IPS-18a (cell line): ENCODE measurements around the gene SCYGR5.
"Not testable (repeated sequence)": the region's sequence is repeated elsewhere in the genome, so short reads cannot be mapped to it uniquely, and the experiment has no call there.

ENCODE experiments used
- H3K27ac ChIP-seq: one replicate; pipeline ENCODE4 v1.5.1; 2013; ENCODE audit warnings: low read length
- H3K27me3 ChIP-seq: one replicate; pipeline ENCODE4 v1.6.1; 2013; ENCODE audit warnings: mild to moderate bottlenecking, low read length; ENCODE audit not compliant: control insufficient read depth, insufficient read depth
- H3K36me3 ChIP-seq: one replicate; pipeline ENCODE4 v1.6.1; 2013; ENCODE audit warnings: low read depth, low read length; ENCODE audit not compliant: control insufficient read depth
- H3K4me1 ChIP-seq: one replicate; pipeline ENCODE4 v1.6.1; 2013; ENCODE audit warnings: low read depth, low read length; ENCODE audit not compliant: control insufficient read depth
- H3K4me3 ChIP-seq: one replicate; pipeline ENCODE4 v1.5.1; 2013; ENCODE audit warnings: low read length
- H3K9ac ChIP-seq: one replicate; pipeline ENCODE4 v1.6.1; 2013; ENCODE audit warnings: mild to moderate bottlenecking, low read length, moderate library complexity
- H3K9me3 ChIP-seq: one replicate; pipeline ENCODE4 v1.6.1; 2013; ENCODE audit warnings: low read depth, low read length; ENCODE audit not compliant: control insufficient read depth

The SCYGR5 gene

DNA sequence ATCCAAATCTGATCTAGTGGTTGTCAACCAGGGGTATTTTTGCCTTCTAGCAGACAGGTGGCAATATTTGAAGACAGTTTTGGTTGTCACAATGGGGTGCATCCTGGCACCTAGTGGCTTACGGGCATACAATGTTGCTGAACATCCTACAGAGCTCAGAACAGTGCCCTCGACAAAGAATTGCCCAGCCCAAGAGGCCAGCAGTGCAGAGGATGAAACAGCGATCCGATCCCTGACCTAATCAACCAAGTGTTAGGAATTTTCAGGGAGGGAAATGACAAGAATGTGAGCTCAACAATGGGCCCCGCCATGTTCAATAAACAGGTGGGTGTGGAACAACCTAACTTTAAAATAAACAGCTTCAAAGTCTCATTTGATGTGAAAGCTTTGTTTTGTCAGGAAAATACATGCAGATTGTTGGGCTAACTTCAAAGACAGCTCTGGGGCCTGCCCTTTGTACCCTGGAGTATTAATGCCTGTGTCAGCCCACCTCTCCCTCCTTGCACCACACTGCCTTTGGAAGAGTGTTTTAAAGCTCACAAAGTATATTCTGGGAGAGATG lies 22.5 kb upstream of the SCYGR5 start:
- no peaks in the 10 kb centered on the region for H3K27me3 ChIP-seq
- no peaks in the 10 kb centered on the region for H3K4me1 ChIP-seq
- H3K9me3 ChIP-seq, result no peaks in the 10 kb centered on the region
- H3K27ac ChIP-seq, result no peak overlapping the region
- H3K4me3 ChIP-seq, result no peak overlapping the region
- no peaks in the 10 kb centered on the region for H3K36me3 ChIP-seq
- H3K9ac ChIP-seq, result no peak overlapping the region

DNA sequence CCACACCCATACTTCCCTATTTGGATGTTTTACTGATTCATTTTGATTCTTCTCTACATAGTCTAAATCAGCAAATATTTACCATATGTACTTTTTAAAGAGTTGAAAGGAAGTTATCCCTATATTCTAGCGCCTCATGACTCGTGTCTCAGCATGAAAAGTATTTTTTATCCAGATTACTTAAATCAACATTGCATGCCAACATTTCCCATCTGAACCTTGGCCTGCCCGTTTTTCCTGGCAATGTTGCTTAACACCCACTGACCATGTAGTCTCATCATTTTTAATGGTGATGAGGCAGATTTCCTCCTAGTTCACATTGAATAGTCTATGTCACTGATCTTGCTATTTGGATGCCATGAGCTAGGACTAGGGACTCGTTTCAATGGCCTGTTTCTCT lies 13.2 kb upstream of the SCYGR5 start:
- Histone ChIP-seq H3K4me3 (no peak overlapping the region), H3K4me1 (no peaks in the 10 kb centered on the region), H3K9ac (no peak overlapping the region), H3K27ac (no peak overlapping the region), H3K27me3 (no peaks in the 10 kb centered on the region), H3K9me3 (no peaks in the 10 kb centered on the region), H3K36me3 (no peaks in the 10 kb centered on the region)

DNA sequence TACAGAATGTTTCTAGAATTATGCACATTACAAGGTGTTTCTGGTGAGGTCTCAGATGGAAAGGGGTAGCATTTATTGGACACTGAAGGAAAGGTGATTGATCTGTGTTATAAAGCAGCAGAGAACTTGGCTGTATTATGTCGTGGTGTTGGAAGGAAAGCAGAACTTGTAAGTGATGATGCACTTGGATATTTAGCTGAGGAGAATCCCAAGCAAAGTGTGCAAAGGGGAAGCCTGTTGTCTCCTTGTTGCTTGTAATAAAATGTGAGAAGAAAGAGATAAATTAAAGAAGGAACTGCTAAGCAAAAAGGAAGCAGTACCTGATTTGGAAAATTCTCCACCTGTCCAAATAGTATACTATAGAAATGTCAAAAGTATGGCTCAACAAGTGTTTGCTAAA lies 12.2 kb upstream of the SCYGR5 start:
- Histone ChIP-seq H3K36me3 (no peaks in the 10 kb centered on the region), H3K4me3 (no peak overlapping the region), H3K9me3 (no peaks in the 10 kb centered on the region), H3K27me3 (no peaks in the 10 kb centered on the region), H3K4me1 (no peaks in the 10 kb centered on the region), H3K27ac (no peak overlapping the region), H3K9ac (no peak overlapping the region)

DNA sequence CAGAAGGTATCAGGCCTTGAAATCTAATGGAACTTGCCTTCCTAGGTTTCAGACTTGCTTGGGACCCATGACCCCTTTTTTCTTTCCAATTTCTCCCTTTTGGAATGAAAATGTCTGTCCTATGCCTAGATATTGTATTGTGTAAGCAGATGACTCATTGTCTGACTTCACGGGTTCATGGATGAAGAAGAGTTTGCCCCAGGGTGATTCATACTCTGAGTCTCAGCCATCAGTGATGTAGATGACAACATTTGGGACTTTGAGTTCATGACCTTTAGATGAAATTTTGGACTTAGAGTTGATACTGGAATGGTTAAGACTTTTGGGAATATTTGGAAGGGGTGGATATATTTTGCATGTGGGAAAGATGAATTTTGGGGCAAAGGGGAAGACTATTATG lies 11.2 kb upstream of the SCYGR5 start:
- no peak overlapping the region for H3K9ac ChIP-seq
- H3K27me3 ChIP-seq, result no peaks in the 10 kb centered on the region
- H3K4me1 ChIP-seq, result no peaks in the 10 kb centered on the region
- no peak overlapping the region for H3K4me3 ChIP-seq
- H3K9me3 ChIP-seq, result no peaks in the 10 kb centered on the region
- H3K36me3 ChIP-seq, result no peaks in the 10 kb centered on the region
- no peak overlapping the region for H3K27ac ChIP-seq

DNA sequence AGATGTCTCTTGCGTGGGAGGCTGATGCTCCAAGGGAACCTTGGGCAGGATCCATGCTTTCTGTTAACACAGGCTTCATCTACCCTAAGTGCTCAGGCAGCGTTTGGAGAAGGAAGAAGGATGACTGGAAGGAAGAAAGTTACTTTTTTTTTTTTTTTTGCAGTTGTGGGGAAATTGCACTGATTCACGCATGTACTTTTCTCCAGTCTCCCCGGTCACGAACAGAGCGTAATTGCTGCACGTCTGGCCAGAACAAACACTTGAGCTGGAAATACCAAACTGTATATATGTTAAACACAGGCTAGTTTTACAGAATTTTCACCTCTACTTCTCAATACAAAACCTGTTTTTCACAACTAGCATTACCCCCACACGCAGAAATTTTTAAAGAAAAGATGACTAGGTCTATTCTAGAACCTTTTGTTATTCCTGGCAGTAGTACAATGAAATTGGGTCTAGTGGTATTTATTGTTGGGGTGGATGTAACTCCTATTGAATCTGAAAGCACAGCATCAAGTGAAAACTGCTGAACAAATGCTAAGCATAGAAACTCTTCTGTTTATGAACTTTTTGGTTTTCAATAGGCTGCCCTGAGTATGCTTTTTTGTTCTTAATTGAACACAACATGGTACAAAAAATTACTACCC lies 9.3 kb upstream of the SCYGR5 start:
- no peaks in the 10 kb centered on the region for H3K9me3 ChIP-seq
- no peak overlapping the region for H3K9ac ChIP-seq
- no peaks in the 10 kb centered on the region for H3K36me3 ChIP-seq
- H3K27ac ChIP-seq, result no peak overlapping the region
- no peaks in the 10 kb centered on the region for H3K27me3 ChIP-seq
- peaks cover 10% of the 10 kb centered on the region for H3K4me1 ChIP-seq
- no peak overlapping the region for H3K4me3 ChIP-seq

DNA sequence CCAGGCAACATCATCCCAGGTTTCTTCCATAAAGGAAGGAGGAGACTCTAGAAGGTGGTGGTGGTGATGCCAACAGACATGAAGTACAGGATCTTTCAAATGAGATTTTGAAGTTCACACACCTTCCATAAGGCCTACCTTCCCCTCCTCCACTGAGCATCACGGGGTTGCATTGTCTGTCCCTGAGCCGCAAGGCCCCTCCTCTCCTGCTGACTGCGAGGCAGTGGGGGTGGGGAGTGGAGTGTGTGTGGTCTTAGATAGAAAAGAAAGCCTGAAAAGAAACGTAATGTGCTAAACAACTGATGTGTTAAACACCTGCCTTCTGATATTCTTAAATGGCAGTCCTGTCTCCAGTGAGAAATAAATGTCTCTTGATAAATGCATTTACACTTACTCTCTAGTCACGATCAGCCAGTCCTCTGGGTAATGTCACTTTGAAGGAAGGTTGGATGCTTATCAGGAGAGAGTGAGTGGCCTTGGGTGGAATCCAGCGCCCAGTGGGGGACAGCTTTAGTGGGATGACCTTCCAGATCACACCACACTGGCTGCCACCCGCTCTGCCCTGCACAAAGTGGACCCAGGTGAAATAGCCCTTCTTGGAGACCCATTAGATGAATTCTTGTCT lies 5.5 kb upstream of the SCYGR5 start:
- no peak overlapping the region for H3K27ac ChIP-seq
- no peak overlapping the region for H3K9ac ChIP-seq
- no peak overlapping the region for H3K4me3 ChIP-seq

DNA sequence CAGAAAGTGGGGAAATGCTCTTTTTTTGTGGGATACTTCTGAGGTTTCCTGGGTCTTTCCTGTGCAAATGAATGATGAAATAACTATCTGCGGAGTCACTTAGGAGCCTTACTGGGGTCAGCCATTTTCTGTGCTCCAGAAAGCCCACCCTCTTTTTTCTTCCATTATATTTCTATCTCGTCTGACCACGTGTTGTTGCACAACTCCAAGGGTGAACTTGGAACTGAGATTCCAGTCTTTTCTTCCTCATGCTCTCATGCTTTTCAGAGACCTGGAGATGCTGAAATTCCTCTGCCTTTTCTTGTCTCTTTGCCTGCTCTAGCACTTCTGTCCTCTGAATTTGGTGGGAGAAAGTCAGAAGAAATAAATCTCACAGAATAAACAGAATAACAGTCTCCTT lies 4.8 kb upstream of the SCYGR5 start:
- no peaks in the 10 kb centered on the region for H3K36me3 ChIP-seq
- no peak overlapping the region for H3K27ac ChIP-seq
- H3K27me3 ChIP-seq, result no peaks in the 10 kb centered on the region
- no peak overlapping the region for H3K4me3 ChIP-seq
- H3K4me1 ChIP-seq, result peaks cover 10% of the 10 kb centered on the region
- H3K9me3 ChIP-seq, result no peaks in the 10 kb centered on the region
- H3K9ac ChIP-seq, result no peak overlapping the region

More for the DNA sequence above, 5.5 kb upstream of the SCYGR5 start:
- Histone ChIP-seq H3K27me3 (no peaks in the 10 kb centered on the region), H3K36me3 (no peaks in the 10 kb centered on the region), H3K9me3 (no peaks in the 10 kb centered on the region), H3K4me1 (peaks cover 10% of the 10 kb centered on the region)

DNA sequence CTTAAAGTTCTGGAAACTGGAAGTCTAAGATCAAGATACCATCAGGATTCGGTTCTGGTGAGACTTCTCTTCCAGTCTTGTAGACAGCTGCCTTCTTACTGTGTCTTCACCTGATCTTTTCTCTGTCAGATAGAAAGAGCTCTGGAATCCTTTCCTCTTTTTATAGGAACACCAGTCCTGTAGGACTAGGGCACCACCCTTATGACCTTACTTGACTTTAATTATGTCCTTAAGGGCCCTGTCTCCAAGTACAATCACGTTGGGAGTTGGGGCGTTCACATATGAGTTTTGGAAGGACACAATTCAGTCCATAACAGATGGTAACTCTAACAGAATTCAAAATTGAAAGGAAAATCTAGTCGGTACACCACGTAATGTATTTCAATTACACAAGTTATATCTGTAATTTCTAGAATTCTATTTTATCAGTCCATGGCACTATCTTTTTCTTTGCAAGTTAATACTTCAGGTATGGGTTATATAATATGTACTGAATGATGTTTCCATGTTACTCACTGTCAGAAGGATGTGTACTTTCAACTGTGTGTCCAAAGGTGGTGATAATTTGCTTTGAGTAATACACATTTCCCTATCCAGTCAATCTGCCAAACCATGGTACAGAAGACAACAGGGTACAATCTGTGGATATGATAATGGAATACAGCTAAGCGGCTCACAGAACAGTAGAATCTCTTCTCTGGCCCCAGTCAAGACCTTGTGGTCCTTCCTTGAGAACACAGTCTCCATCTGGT lies 1.2 kb upstream of the SCYGR5 start:
- Histone ChIP-seq H3K4me3 (no peak overlapping the region), H3K27me3 (no peaks in the 10 kb centered on the region), H3K36me3 (no peaks in the 10 kb centered on the region), H3K9ac (no peak overlapping the region), H3K9me3 (no peaks in the 10 kb centered on the region), H3K27ac (no peak overlapping the region), H3K4me1 (peaks cover 10% of the 10 kb centered on the region)

DNA sequence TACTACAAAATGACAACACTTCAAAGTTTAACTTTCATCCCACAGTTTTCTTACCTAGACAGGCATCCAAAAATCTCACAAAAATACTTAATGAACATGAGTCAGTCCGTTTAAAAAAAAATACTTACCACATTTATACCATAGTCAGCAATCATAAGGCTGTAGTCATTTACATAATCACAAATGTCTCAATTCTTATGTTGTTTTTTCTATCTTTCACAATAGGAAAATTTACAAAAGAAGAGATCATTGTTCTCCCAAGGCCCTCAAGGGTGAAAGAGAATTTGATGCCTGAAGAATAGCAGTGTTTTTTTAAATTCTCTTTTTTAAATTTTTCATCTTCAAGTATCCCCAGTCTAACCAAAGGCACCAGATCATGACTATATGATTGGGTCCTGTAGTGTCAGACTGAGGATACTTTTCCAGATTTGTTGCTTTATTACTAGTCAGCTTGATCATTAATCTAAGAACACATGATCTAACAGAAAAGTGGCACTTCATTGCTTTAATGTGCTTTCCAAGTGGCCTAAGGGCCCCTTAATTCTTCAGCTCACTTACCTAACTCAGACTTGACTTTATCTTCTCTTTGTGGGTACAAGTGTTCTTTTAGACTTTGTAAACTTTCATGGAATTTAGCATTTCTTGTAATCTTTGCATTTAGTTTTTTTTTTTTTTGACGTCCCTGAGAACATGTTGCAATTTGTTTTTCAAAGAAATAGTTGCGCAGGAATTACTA lies 4.7 kb downstream of the SCYGR5 start:
- H3K36me3 ChIP-seq, result no peaks in the 10 kb centered on the region
- H3K4me3 ChIP-seq, result peak overlapping the region; percentile 19
- H3K27me3 ChIP-seq, result no peaks in the 10 kb centered on the region
- peaks cover 13% of the 10 kb centered on the region for H3K4me1 ChIP-seq
- no peaks in the 10 kb centered on the region for H3K9me3 ChIP-seq
- H3K27ac ChIP-seq, result no peak overlapping the region
- H3K9ac ChIP-seq, result no peak overlapping the region

DNA sequence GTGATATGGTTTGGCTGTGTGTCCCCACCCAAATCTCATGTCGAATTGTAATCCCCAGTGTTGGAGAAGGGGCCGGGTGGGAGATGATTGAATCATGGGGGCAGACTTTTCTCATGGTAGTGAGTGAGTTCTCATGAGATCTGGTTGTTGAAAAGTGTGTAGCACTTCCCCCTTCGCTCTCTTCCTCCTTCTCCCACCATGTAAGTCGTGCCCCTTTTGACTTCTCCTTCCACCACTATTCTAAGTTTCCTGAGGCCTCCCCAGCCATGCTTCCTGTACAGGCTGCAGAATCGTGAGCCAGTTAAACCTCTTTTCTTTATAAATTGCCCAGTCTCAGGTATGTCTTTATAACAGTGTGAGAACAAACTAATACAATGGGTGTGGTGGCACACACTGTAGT lies 7.0 kb downstream of the SCYGR5 start:
- not testable (repeated sequence) for H3K36me3 ChIP-seq, H3K27ac ChIP-seq, H3K9me3 ChIP-seq, H3K9ac ChIP-seq, H3K27me3 ChIP-seq, H3K4me3 ChIP-seq
- peaks cover 13% of the 10 kb centered on the region for H3K4me1 ChIP-seq

DNA sequence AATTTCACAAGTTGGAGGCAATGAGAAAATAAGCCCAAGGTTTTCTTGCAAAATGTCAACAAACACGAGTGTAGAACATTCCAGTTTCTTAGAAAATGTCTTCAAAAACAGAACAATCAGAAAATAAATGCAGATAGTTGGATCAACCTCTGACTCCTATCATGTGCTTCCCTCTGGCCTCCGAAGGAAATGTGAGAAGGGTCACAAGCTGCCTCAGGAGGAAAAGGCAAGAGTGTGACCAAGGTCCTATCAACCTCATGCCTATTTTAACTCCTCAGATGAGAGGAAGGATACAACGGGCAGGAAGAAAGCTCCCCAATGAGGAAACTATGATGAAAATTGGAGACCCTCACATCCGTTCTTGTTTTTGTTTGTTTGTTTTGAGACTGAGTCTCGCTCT lies 7.9 kb downstream of the SCYGR5 start:
- H3K9ac ChIP-seq, result no peak overlapping the region
- H3K27ac ChIP-seq, result no peak overlapping the region
- no peak overlapping the region for H3K4me3 ChIP-seq
- H3K27me3 ChIP-seq, result no peaks in the 10 kb centered on the region
- H3K4me1 ChIP-seq, result peaks cover 13% of the 10 kb centered on the region
- H3K36me3 ChIP-seq, result no peaks in the 10 kb centered on the region
- no peaks in the 10 kb centered on the region for H3K9me3 ChIP-seq
